Stimulated activated CD8-positive, alpha-beta memory T cell treated with anti-CD3 and anti-CD28 coated beads, Interleukin-15, amount 100 ng/mL, for 48 hours (primary cell): ENCODE measurements around the gene EEF2K.
"Not testable (repeated sequence)": the region's sequence is repeated elsewhere in the genome, so short reads cannot be mapped to it uniquely, and the experiment has no call there.

ENCODE experiments used
- DNase-seq, 2 donors: peaks; one replicate each; pipeline ENCODE4 v3.0.0-alpha.2; 2020; ENCODE audit warnings: low read depth in 2 of 2

The EEF2K gene

DNA sequence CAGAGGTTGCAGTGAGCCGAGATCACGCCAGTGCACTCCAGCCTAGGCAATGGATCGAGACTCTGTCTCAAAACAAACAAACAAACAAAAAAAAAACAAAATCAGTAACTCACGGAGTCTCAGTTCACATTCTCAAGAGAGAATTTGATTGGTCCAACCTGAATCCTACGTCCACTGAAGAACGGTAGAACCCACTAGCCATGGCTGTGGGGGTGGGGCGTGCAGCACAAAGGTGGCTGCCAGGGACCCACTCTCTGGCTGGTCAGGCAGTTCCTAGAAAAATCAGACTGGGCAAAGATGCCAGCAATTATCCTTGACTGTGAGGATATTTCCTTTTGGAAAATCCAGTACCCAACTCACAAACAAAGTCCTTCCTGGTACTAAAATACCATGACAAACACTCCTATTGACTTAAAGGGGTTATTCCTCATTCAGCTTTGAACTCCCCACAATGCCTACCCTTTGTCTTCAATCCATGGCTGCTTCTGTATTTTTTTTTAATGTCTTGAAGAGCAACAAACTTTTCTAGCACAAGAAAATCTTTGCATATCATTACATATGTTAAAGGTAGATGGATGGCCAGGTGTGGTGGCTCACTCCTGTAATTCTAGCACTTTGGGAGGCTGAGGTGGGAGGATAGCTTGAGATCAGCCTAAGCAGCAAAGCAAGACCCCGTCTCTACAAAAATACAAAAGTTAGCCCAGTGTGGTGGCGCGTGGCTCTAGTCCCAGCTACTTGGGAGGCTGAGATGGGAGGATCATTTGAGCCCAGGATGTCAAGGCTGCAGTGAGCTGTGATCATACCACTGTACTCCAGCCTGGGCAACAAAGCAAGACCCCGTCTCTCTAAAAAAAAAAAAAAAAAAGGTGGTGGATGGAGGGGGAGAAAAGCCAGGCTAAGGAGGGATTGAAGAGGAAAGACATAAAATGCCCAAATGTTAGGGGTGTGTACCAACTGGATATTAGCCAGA lies 87.3 kb downstream of the EEF2K start:
- DNase-seq = no peak

DNA sequence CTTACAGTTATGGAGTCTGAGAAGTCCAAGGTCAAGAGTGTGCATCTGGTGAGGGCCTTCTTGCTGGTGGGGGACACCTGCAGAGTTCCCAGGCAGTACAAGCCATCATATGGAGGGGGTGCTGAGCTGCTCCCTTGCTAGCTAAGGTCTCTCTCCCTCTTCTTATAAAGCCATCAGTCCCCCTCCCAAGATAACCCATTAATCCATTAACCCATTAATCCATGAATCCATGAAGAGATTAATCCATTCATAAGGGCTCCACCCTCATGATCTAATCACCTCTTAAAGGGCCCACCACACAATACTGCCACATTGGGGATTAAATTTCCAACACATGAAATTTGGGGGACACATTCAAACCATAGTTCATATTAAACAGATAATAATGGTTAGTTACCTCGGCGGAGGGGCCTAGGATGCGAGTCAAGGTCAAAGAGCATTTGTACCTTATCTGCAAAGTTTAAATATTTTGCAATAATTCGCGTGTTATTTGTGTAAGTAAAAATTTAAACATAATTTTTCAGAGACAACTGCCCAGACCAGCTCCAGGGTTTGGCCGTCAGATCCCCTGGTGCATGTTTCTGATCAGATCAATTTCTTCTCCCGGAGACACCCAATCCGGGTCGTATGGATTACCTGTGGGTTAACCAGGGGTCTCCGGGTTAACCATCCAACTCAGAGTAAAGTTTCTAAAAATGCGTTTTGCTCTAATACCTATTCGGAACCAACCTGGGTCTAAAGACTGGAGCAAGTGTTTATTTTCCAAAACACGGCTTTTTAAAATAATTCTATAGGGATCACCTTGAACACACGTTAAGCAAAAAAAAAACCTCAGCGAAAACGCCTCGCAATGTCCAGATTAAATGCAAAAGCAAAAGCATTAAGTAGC lies 90.4 kb downstream of the EEF2K start:
- DNase-seq = no peak

- peak; percentile 98 to 99 for DNase-seq
Observed at GRCh38 chr16:22297114-22297870, 91.2 kb downstream of the EEF2K start, which contains the start of gene POLR3E. Gene POLR3E, plus strand, starts transcription at chr16:22297409. Its CDS starts 5,560 bp downstream, at chr16:22302969.

GRCh38 chr16:22297871-22298733 lies 92.0 kb downstream of the EEF2K start:
- DNase-seq = peak; percentile 44 to 60

DNA sequence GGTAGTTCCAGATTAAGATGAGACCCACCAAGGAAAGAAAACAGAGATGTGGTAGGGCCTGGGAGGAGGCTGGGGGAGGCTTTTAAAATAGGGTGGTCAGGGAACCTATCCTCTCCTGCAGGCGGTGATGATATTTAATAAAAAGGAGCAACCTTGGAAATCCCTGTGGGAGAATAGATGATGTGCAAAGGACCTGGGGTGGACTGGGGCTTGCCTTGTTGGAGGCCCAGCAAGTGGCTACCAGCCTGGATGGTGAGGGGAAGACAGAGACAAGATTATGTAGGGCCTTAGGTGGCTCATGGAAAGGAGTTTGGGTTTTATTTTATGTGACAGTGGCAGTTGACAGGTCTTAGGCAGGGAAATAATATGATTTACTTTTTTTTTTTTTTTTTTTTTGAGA lies 93.0 kb downstream of the EEF2K start:
- DNase-seq = no peak

DNA sequence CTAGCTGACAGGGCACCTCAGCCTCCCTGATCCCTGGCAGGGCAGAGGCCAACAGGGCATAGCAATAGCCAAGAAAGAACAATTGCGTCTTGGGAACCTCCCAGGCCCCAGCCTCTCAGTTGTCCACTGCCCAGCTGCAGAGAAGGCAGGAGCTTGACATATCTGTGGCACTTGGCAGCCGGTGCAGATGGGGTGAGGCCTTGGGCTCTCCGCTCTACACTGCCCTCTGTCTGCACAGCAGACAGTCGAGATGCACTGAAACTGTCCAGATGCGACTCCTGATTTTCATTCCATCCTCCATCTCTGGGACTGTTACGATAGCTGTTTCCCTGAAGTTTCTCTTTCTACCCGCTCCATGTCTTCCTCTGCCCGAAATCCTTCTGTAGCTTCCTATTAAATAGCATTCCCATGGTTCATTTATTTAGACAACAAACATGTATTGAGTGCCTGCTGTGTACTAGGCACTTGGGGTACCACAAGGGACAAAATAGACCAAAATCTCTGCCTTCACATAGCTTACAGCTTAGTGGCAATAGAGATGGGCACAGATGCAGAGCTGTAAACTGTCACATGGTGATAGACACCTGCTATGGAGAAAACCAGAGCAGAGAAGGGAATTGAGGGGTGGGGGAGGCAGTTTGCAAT lies 94.5 kb downstream of the EEF2K start:
- peak in 1 of 2 donors; percentile 20 for DNase-seq

DNA sequence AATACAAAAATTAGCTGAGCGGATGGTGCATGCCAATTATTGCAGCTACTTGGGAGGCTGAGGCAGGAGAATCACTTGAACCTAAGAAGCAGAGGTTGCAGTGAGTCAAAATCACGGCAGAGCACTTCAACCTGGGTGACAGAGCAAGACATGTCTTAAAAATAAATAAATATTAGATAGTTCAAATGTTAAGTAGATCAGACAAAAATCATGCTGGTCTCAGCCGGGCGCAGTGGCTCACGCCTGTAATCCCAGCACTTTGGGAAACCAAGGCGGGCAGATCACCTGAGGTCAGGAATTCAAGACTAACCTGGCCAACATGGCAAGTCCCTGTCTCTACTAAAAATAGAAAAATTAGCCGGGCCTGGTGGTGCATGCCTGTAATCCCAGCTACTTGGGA lies 95.3 kb downstream of the EEF2K start:
- not testable (repeated sequence) for DNase-seq

DNA sequence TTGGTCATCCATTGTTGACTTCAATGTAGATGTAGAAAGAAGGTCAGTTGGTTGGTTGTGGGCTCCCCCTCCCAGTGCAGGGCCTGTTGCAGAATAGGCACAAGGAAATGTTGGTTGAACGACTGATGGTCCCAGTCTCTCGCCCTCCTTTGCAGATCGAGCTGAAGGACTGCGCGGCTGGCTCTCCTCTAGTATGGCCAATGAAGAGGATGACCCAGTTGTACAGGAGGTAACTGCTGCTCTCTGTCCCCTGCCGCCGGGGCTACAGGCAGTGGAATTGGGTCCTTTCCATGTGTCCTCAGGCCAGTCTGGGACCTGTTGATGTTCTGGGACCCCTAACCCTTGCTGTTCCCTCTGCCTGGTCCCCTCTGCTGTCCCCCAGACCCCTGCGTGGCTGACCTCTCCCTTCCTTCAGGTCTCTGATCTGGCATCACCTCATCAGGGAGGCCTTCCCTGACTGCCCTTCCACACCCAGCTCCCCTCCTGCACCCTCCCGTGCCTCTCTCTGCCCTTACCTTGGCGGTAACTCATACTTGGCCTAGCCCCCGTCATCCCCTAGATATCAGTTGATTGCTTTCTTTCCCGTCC lies 96.8 kb downstream of the EEF2K start:
- DNase-seq = no peak

GRCh38 chr16:22304411-22304810 lies 98.3 kb downstream of the EEF2K start:
- DNase-seq = no peak

GRCh38 chr16:22306788-22307187 lies 100.7 kb downstream of the EEF2K start:
- no peak for DNase-seq

GRCh38 chr16:22307838-22308237 lies 101.8 kb downstream of the EEF2K start:
- DNase-seq = no peak

DNA sequence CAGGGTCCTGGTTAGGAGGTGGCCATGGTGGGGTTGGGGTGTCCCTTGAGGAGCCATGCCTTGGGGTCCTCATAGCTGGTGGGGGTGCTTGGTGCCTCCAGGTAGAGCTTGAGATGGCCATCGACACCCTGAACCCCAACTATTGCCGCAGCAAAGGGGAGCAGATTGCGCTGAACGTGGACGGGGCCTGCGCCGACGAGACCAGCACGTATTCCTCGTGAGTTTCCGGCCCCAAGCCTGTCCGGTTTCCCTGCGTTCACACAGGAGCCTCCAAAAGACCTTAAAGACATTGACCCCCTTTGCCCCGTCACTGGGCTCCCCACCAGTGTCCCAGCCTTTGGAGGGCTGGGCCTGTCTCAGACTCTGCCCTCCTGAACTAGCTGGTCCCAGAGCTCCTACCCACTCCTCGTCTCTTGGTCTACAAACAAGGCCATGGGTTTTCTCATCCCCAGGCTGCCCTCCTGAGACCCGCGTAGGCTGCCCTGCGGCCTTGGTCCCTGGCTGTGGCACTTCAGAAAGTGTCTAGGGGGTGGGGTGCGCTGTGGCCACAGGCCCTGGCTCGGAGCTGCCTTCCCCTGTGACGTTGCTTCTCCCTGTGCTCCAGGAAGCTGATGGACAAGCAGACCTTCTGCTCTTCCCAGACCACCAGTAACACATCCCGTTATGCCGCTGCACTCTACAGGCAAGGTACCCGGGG lies 102.9 kb downstream of the EEF2K start:
- no peak for DNase-seq

- no peak for DNase-seq
Observed at GRCh38 chr16:22311520-22311919, 105.4 kb downstream of the EEF2K start.

DNA sequence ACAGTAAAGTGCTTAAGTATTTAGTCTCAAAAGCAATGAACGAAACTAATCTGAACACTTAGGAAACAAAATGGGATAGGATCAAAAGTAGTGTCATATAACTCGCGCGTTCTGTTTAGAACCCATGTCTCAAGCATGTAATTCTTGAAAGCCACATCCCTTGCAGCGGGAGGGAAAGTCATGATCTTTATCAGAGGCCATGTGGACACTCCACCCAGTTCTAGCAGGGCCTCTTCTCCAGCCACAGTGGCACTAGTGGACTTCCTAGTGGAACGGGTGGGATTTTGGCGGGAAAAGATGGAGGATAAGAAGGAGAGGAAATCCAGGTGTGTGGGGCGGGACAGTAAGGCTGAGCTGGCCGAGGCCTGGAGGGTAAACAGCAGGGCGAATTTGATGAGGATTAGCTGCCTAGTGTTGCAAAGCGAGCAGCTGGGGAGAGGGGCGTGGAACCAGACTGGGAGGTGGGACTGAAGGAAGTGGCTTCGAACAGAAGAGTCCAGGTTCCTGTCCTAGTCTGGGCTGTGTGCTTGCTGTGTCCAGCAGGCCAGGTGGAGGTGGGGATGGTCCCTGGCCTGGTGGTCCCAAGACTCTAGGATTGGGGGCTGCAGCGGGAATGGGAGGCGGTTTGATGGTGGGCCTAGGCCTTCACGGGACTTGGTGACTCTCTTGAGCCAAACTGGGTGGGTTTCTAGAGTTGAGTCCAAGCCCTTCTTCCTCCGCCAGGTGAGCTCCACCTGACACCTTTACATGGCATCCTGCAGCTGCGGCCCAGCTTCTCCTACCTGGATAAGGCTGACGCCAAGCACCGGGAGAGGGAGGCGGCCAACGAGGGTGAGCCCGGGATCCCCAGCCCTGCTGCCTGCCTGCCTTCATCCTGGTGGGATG lies 107.1 kb downstream of the EEF2K start:
- DNase-seq = no peak

DNA sequence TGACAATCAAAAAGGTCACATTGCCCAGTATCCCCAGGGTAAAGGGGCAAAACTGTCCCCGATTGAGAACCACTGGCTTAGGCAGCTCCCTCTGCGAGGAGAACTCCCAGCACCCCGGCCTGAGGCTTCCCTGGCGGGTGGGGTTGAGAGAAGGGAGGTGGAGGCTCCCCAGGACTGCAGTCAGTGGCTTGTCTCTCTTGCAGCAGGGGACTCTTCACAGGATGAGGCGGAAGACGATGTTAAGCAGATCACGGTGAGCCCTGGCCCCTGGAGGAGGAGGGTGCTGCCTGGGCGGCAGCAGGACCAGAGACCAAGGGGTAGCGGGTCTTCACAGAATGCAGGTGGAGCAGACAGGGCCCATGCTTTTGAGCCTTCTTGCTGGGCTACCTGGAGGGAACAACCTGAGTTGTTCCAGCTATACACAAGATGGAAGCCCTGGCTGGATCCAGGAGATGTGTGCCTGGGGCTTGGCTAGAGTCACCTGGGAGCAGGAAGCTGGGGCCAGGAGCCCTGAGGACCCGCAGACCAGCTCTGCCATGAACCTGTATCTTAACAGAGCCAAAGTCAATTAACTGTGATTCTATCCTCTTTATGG lies 107.9 kb downstream of the EEF2K start:
- DNase-seq = no peak

DNA sequence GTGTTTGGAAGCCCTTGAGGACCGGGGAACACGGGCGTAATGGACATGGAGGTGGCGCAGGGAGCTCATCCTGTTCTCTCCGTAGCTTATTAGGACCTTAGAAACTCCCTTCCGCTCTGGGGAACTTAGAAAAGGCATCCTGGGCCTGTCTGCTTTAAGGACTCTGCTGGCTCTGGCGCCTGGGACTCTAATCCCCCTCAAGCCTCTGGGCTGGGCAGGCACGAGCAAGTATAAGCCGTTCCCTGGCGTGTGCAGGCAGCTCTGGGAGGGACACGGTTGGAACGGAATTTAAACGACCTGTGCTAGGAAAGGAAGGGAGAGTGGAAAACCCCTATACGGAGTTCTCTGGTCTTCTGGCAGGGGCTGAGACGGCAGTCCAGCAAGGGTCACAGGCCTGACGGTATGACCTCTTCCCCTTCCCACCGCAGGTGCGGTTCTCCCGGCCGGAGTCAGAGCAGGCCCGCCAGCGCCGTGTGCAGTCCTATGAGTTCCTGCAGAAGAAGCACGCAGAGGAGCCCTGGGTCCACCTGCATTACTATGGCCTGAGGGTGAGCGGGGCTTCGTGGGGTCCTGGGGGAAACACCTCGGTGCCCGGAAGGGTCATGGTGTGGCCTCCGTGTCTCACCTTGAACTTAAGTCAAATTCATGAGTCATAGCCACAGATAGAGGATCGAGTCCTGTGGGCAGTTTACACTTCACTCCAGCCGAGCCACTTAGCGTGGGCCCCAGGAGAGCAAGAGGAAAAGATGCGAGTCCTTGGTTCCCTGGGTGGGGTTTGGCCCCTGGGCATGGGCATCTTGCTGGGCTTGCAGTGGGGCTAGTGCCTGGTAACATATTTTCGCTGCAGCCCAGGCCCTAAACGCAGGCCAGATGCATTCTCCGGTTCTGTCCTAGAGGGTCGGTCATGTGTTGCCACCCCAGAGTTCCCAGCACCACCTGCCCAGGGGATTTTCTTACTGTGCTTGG lies 108.9 kb downstream of the EEF2K start:
- DNase-seq = no peak

DNA sequence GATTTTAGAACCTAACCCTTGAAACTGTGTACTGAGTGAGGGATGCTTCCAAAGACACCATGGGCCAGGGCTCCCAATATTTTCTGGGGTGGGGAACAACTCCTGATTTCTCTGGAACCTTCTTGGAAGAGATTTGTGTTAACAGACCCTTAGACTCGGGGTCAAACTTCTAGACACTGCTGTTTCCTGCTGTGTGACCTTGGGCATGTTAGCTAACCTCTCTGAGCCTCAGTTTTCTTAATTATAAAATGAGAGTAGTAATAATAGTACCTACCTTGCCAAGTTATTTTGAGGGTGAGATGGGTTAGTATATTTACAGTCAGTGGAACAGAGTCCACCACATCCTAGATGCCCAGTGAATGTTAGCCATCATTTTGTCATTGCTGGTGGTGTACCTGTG lies 109.9 kb downstream of the EEF2K start:
- no peak for DNase-seq
